GM21529 (cell line): ENCODE data around the gene ARHGAP31.

Source experiments
- ATAC-seq: cut with Tn5 transposase; IDR thresholded peaks from one replicate; pipeline ENCODE4 v1.9.1; 2021; ENCODE audit not compliant: unreplicated experiment

Gene ARHGAP31

DNA sequence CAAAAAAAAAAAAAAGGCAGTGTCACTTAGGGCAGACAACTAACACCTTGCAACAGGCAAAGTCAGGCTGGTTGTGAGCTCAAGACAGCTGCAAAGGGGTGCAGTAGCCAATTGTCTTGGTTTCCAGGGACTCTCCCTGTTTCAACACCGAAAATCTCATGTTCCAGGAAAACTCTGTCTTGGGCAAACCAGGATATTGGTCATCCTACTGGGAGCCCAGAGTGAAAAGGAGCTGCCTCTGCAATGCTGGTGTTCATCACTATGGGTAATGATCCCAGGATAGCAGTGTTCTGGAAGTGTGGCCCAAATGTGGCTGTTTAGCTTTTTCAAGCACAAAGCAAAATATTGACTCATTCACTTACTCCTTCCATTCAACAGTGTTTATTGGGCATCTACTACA, 82.6 kb downstream of the ARHGAP31 start:
- ATAC-seq, result no peak

DNA sequence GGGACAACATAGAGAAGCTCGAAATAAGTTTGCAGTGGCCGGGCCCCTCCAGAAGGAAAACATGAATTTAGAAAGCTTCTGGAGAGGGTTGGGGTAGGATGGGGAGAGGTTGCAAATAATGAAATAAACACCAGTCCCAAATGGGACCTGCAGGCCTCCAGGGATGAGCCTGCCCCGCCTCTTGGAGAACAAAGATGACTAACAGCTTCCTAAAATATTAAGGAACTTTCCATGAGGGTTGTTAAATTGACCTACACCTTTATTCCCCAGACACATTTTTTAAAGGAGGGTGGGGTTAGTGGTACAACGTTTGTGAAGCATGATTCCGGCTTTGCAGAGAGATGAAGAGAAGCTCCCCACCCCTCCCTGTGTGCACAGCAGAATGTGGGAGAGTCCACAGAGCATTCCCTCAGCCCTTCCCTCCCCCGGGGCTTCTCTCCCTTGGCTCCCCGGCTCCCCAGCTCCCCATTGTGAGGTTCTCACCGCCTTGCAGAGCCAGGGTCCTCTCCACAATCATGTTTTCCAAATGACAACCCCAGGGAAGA, 84.1 kb downstream of the ARHGAP31 start:
- ATAC-seq, result no peak

DNA sequence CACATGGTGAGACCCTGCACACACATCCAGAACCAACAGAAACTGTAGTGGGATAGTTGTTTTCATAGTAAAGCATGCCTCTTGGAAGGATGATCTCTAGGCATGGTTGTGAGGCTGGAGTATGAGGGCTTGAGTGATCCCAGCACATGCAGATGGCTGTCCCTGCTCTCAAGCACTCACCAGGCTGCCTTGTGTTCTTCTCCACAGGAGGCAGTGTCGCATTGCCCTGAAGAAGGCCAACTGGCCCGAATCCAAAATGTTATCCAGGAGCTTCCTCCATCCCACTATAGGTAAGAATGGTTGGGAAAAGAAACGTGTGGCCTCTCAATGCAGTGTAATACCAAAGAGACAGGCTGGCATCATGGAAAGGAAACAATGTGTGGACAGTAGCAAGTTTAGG, 86.5 kb downstream of the ARHGAP31 start:
- no peak for ATAC-seq

DNA sequence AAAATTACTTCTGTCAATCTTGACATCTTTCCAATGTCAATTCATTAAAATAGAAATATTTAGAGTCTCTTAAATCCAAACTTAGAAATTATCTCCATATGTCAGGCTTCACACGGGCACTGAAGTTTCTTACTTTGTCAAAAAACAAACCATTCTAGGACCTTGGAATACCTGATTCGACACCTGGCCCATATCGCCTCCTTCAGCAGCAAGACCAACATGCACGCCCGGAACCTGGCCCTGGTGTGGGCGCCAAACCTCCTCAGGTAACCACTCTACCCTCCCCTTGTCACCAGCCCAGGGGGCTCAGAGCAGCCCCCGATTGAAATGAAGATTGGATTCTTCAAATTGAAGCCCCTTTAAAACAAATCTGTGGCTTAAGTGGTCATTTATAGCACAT, 88.0 kb downstream of the ARHGAP31 start:
- ATAC-seq, result no peak

DNA sequence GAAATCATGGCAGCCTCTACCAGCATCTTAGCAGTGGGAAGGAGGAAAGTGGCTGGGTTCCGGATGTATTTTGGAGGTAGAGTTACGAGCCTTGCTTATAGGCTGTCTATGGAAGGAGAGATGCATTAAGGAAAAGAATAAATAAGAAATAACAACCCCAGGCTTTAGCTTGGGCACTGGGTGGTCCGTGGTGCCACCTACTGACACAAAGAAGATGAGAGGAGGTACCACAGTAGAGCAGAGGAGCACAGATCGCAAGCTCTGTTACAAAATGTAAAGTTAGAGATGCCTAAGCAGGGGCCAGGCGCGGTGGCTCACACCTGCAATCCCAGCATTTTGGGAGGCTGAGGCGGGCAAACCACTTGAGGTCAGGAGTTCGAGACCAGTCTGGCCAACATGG, 94.4 kb downstream of the ARHGAP31 start:
- no peak for ATAC-seq

DNA sequence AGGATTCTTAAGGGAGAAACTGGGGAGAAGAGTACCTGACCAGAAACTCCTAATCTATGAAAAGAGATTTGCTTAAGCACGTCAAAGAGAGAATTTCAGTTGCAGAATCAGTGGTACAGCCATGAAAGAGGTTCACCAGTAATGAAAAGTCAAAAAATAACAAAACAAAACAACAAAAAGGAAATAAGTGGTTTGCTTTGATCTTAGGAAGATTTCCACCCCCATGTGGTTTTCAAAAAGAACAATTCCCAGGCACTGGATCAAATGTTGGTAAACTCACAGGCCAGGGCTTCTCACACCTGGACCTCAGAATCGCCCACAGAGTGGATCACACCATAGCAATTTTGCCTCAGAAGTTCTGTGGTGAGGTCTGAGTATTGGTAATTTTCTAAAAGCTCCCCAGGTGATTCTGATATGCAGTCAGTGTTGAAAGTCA, 101.8 kb downstream of the ARHGAP31 start:
- ATAC-seq, result peak; percentile 81

DNA sequence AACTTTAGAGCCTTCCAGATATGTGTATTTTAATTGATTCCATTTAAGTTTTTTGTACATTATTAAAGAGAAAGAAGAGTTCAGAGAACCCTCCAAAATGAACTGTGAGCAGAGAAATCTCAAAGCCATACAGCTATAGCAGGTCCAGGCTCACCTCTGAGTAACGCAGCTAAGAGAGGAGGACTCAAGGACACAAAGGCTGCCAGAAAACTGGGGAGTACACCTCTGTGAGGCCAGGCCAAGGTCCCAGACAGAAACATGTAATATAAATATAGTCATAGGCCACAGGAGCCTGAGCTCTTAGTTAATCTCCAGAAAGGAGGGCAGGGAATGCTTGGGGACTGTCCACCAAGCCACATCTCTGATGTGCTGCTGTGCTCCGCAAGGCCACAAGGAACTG, 102.7 kb downstream of the ARHGAP31 start:
- no peak for ATAC-seq

DNA sequence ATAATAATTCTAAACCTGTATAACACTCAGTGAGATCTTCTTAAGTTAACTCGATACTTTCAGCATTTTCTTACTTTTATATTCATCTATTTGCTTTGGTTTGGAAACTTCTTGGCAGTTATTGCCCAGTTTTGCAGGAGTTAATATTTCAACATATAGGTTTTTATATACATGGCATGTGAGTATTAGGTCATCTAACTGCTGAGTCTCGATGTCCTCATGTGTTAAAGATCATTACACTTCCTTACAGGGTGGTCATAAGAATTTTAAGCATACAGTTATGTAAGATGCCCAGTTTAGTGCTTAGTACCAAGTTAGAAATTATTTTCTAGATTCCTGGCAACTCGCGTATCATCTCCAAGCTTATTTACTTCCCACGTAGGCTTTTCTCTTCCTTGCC, 106.3 kb downstream of the ARHGAP31 start:
- no peak for ATAC-seq

DNA sequence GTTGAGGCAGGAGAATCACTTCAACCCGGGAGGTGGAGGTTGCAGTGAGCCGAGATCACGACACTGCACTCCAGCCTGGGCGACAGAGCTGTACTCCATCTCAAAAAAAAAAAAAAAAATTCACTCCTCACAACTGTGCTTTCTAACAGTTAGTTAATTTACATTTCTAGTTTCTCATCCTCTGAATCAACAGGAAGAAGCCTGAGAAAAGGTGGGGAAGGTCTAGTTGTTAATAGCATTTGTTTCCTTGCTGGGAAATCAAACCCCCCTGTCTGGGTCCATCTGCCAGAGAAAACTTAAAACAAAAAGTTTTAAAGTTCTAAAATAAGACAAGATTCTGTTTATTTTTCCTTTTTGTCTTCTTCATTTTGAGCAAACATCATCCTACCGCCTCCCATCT, 106.9 kb downstream of the ARHGAP31 start:
- peak; percentile 58 for ATAC-seq

DNA sequence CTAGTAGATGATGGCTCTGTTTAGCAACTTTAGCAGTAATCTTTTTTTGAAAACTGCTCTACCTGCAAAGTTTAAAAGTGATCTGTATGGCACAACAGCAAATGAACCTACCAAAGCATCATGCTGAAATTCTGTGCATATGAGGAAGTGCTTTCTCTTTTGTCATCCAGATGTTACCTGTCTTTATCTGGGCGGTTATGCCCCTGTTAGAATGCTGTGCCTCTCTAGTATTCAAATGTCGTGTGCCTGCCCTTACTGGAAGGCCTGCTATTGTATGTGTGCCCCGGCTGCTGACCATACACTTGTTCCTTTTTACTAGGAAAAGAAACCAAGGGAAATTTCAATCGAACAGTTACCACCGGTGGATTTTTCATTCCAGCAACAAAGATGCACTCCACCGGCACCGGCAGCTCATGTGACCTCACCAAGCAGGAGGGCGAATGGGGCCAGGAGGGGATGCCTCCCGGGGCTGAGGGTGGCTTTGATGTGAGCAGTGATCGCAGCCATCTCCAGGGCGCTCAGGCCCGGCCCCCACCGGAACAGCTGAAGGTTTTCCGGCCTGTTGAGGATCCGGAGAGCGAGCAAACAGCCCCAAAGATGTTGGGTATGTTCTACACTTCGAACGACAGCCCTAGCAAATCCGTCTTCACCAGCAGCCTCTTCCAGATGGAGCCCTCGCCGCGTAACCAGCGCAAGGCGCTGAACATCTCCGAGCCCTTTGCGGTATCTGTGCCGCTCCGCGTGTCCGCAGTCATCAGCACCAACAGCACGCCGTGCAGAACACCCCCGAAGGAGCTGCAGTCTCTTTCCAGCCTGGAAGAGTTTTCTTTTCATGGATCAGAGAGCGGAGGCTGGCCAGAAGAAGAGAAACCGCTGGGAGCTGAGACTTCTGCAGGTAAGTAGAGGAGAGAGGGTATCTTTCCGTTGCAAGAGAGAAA, 107.6 kb downstream of the ARHGAP31 start:
- ATAC-seq, result peak; percentile 58

DNA sequence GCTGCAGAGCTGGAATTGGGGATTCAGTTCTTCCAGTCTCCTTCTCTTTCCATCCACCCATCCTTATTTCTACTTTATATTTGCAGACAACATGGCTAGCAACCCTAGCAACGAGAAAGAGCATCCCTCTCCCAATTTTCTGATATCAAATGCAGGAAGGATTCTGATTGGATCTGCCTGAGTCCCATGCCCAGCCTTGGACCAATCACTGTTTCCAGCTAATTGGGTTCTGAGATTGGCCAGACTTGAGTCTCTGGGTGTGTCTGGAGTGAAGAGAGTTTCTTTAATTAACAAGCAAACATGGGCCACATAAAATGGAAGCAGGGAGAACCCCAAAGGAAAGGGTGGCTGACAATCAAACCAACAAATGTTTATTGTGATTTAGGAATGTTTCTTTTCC, 108.6 kb downstream of the ARHGAP31 start:
- ATAC-seq, result no peak

DNA sequence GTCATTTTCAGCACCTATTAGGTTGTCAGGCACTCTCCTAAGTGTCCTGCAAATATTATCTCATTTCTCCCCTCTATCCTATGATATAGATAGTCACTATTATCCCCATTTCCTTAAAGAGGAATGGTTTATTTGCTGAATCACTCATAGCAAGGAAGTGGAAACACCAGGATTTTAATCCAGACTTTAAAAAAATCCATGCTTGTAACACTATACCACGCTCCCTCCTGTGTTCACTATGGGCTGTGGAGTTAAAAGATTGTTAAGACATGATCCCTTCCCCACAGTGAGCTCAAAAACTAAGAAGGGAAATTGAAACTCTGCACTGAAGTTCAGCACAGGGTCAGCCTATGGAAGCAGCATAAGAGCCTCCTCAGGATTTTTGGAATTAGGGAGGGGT, 109.0 kb downstream of the ARHGAP31 start:
- no peak for ATAC-seq

DNA sequence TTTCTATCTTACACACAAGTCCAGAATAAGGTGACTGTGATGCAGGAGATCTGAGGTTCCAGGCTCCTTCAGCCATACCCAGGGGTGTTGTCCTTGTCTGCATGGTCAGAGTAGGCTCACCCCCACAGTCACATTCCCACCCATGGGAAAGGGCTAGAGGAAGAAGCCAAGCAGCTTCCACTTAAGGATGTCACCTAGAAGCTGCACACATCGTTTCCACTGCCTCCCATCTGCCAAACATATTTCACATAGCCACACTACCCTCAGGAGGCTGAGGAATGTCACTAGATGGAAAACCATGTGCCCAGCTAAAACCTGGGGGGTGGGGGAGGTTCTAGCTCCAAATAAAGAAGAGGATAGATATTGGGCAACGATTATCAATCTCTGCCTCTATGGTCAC, 111.1 kb downstream of the ARHGAP31 start:
- ATAC-seq, result no peak

DNA sequence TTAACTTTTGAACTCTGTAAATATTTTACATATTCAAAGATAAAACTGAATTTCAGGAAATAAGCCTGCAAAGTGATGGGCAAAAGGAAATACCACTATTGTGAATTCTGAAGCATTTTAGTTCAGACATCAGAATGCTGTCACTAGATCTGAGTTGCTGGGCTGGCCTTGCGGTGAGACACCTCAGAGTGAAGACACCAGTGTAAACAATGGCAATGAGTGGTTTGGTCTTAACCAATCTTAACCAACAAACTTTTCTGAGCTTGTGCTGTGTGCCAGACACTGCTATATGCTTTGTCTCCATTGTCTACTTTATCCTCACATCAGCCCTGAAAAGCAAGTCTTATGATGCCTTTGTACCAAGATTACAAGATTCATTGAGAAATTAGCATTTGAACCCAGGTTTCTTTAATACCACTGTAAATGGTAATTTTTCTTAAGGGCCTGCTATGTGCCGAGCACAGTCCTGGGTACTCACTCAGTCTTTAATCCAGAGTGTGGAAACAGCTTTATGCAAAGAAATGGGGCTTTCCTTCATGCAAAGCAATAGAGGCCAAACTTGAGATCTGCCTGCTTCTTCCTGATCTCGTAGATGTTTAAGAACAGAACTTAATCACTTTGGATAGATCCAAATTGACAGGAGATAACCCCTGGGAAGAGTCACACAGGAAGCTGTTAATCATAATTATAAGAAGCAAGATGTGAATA, 114.2 kb downstream of the ARHGAP31 start:
- ATAC-seq, result no peak

DNA sequence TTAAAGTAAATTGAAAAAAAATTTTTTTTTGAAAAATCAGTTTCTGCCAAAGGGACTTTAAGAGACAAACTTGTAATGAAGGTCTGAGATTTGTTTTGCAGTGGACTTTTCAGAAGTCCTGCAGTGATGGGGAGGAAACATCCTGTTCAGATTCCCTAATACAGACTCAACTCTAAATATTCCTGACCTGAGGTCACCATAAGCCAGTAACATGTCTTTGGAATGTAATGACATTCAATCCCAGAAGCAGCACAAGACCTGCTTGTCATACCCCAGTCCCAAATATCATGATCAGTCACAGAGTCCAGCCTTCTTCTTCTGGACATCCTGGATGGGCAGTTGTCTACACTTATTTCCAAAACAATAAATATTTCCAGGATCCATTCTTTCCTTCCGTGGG, 115.7 kb downstream of the ARHGAP31 start:
- no peak for ATAC-seq

DNA sequence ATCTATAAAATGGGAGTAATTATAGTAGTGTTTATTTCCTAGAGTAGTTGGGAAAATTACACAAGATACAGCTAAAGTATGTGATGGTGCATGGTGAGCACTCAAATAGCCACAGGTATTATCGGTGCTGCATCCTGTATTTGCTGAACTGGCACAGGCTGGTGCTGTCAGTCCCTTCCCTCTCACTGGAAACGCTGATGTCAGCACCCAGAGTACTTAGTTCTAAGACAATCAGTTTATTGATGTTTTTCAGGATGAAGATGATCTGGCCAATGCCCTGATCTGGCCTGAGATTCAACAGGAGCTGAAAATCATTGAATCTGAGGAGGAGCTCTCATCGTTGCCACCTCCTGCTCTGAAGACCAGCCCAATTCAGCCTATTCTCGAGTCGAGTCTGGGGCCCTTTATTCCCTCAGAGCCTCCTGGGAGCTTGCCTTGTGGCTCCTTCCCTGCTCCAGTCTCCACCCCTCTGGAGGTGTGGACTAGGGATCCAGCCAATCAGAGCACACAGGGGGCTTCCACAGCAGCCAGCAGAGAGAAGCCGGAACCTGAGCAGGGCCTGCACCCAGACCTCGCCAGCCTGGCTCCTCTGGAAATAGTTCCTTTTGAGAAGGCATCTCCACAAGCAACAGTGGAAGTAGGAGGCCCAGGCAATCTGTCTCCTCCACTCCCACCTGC, 119.6 kb downstream of the ARHGAP31 start:
- no peak for ATAC-seq

DNA sequence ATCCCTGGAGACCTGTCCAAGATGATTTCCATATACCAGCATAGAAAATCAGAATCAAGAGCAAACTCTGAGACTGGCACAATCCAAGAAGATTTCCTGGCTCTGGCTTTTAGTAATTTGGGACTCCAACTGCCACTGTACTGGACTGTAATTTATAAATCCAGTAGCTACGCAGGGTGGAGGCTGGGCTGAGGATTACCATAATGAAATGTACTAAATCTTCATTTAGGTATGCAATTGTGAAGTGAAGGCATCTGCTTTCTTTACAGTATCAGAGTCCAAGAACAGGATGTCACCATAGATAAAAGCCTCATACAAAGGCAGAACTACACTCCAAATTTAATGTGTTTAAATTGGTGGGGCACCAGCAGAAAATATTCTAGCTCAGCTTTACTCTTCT, 122.7 kb downstream of the ARHGAP31 start:
- no peak for ATAC-seq

DNA sequence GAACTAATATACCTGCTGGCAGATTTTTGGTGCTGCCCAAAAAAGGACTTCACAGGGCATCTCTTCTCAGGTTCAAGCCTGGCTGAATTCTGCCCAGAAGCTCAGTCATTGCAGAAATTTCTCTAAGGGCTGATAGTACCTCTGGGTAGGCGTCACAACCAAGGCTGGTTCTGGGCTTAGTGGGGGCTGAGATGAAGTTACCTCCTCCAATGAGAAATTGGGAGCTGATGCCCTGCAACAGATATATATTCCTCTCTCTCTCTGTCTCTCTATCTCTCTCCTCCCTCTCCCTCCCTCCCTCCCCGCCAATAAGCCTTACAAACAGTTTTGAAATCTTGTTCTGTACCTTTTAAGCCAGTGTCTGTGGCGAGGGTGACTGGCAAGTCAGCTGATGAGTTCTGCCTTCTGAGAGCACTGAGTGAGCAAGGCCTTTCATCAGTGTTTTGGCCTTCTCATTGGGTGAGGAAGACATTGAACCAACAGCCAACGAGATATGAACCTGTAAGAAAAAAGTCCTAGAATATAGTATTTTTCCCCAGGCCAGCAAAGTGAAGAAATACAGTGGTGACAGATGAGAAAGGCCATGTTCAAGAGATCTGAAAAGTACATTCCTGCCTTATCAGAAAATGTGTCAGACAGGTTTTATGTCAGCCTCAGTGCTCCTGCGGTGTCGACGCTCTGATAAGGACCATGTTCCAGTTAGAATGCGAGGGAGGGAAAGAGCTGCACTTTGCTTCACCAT, 123.8 kb downstream of the ARHGAP31 start:
- no peak for ATAC-seq

DNA sequence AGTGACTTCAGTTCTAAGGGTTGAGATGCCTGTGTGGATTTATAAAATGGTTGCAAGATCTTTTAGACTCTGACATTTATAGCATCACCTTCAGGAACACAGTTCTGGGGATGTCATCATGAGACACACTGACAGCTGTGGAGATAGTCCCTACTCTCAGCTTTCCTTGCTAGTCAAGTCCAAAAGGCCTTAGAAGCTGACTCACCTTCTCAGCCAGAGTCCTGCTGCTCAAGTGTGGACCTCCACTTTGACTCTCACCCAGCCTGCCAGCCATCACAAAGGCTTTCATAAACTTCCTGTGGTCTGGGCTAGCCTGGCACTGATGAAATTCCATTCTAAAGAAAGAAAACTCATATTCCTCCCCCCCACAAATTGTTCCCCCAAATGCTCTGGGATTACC, 124.5 kb downstream of the ARHGAP31 start:
- no peak for ATAC-seq

DNA sequence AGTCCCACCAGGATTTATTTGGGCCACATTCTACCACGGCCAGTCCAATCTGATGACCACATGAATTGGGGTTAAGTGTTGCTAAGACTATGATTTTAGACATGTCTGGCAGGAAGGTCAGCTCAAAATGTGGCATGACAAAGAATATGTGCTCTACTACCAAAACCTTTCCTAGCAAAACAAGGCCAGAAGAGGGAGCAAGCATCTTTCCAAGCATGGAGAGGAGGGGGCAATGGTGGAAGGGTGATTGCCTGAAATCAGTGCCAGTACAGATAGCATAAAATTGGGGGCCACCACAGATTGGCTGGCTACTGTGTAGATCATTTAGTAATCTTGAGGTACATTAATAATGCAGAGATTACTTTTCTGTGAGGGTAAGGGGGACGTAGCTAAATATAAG, 126.0 kb downstream of the ARHGAP31 start:
- ATAC-seq, result no peak

DNA sequence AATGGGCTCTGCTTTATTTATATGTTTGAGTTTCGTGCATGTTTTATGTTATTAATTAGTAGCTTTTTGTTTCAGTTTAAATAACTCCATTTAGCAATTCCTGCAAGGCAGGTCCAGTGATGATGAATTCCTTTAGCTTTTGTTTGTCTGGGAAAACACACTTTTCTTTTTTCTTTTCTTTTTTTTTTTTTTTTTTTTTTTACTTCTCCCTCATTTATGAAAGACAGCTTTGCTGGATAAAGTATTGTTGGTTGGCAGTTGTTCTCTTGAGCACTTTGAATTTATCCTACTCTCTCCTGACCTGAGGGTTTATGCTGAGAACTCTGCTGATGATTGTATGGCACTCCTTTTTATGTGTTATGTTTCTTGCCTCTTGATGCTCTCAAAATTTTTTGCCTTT, 133.5 kb downstream of the ARHGAP31 start:
- ATAC-seq, result no peak
